Activated CD8-positive, alpha-beta memory T cell treated with anti-CD3 and anti-CD28 coated beads for 4 hours (primary cell): ENCODE measurements around the gene FAM181A.

ENCODE experiments used
- DNase-seq, 2 donors: peaks; one replicate each; pipeline ENCODE4 v3.0.0-alpha.2; 2020; ENCODE audit warnings: low read depth in 2 of 2

FAM181A gene

GRCh38 chr14:93978735-93979134 lies 51.6 kb downstream of the FAM181A start:
- DNase-seq = no peak
